NB4 (cell line): ENCODE results near the gene FNDC8.
A peak's percentile ranks its signal among the peaks of the same experiment; 100 is the strongest.
"Not testable (repeated sequence)": the region's sequence is repeated elsewhere in the genome, so short reads cannot be mapped to it uniquely, and the experiment has no call there.

Experiments used
- DNase-seq: peaks from one replicate; pipeline ENCODE4 v3.0.0; 2010; ENCODE audit warnings: low read depth
- H3K4me3 ChIP-seq: one replicate; pipeline ENCODE4 v1.5.1; 2011; ENCODE audit warnings: mild to moderate bottlenecking, low read depth, low read length, moderate library complexity
- CTCF ChIP-seq: IDR thresholded peaks from one replicate; pipeline ENCODE4 v1.5.1; 2012; ENCODE audit warnings: low read depth, low read length
- MAX ChIP-seq: IDR thresholded peaks from 2 replicates; pipeline ENCODE4 v1.6.1; 2011; ENCODE audit warnings: low read depth, low read length
- MYC ChIP-seq: IDR thresholded peaks from 2 replicates; pipeline ENCODE4 v1.6.1; 2011; ENCODE audit warnings: low read depth, low read length
- POLR2A ChIP-seq: IDR thresholded peaks from 2 replicates; pipeline ENCODE4 v1.6.1; 2011; ENCODE audit warnings: mild to moderate bottlenecking; ENCODE audit not compliant: insufficient read length; ENCODE audit errors: extremely low read depth

FNDC8 gene

GRCh38 chr17:35088881-35089585 is 32.4 kb upstream of the FNDC8 start:
- peak overlapping the region; percentile 90 for H3K4me3 ChIP-seq
- peak; percentile 58 for TF ChIP-seq CTCF
- TF ChIP-seq MAX: no peak; the same call in 1 of the 2 replicates
- peak; percentile 16 for TF ChIP-seq POLR2A
- peak; percentile 45; the same call in 1 of the 2 replicates for TF ChIP-seq MYC
- peak; percentile 90 for DNase-seq

- TF ChIP-seq MYC (no peak), CTCF (no peak), POLR2A (no peak), MAX (no peak)
- peak overlapping the region; percentile 58 for H3K4me3 ChIP-seq
- peak; percentile 71 for DNase-seq
Observed at GRCh38 chr17:35089586-35090296, 31.7 kb upstream of the FNDC8 start.

- not testable (repeated sequence) for DNase-seq
Observed at GRCh38 chr17:35090707-35091106, 30.7 kb upstream of the FNDC8 start.

GRCh38 chr17:35094902-35095301 is 26.5 kb upstream of the FNDC8 start:
- no peak overlapping the region for H3K4me3 ChIP-seq
- DNase-seq: peak; percentile 67
- no peak for TF ChIP-seq CTCF

More at GRCh38 chr17:35090707-35091106, 30.7 kb upstream of the FNDC8 start:
- not testable (repeated sequence) for H3K4me3 ChIP-seq

GRCh38 chr17:35095741-35096140 is 25.7 kb upstream of the FNDC8 start:
- TF ChIP-seq CTCF (no peak), MAX (no peak), POLR2A (no peak), MYC (no peak)
- no peak for DNase-seq
- no peak overlapping the region for H3K4me3 ChIP-seq

GRCh38 chr17:35097776-35098175 is 23.6 kb upstream of the FNDC8 start:
- no peak for DNase-seq
- TF ChIP-seq MYC (no peak), CTCF (no peak), MAX (no peak), POLR2A (no peak)
- H3K4me3 ChIP-seq: no peak overlapping the region
